Stimulated activated naive CD4-positive, alpha-beta T cell (primary cell): Measurements from ENCODE around the gene CCDC187.
"Not testable (repeated sequence)": the region's sequence is repeated elsewhere in the genome, so short reads cannot be mapped to it uniquely, and the experiment has no call there.

Experiments used
- DNase-seq, 6 experiments: peaks; one replicate each; lab custom pipeline; 2025; lab: John Stamatoyannopoulos, UW

CCDC187 gene

DNA sequence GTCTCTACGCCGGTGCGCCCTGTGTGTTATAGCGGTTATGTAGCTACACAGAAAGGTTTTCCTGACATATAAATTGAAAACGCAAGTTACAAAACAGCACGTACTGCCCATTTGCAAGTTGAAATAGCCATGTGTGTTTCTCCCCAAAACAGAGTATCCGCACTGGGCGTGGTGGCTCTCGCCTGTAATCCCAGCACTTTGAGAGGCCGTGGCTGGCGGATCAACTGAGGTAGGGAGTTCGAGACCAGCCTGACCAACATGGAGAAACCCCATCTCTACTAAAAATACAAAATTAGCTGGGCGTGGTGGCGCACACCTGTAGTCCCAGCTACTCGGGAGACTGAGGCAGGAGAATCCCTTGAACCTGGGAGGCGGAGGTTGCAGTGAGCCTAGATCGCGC lies 37.3 kb downstream of the CCDC187 start:
- DNase-seq = not testable (repeated sequence)

DNA sequence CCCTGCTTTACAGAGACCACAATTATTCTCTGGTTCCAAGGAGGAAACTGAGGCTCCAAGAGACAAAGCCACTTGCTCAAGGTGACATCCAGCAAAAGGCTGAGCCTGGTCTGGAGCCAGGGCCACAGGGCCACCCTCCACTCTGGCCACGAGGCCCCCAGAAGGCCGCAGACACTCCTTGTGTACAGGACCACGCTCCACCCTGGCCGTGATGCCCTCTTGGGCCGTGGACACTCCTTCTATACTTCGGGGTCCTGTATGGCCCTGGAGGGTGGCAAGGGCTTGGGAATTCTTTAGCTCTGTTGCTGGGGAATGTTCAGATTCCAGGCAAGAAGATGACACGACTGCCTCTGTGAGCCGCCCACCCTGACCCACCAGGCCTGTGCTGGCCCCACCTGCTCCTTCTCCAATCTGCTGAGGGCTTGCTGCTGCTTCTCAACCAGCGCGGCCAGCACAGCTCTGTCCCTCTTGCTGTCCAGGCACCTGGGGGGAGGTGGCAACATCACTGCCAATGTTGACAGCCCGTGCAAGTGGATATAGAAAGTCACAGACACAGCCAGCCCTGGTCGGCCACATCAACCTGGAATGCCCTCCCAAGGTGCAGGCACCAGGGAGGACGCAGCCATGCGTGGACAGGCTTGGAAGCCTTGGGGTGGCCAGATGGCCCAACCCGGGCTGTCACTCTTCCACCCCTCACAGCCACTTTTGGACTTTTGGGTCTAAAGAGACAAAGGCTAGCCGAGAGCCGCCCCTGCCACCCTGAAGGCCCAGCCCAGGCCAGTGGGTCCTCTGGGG lies 38.1 kb downstream of the CCDC187 start:
- no peak for DNase-seq

DNA sequence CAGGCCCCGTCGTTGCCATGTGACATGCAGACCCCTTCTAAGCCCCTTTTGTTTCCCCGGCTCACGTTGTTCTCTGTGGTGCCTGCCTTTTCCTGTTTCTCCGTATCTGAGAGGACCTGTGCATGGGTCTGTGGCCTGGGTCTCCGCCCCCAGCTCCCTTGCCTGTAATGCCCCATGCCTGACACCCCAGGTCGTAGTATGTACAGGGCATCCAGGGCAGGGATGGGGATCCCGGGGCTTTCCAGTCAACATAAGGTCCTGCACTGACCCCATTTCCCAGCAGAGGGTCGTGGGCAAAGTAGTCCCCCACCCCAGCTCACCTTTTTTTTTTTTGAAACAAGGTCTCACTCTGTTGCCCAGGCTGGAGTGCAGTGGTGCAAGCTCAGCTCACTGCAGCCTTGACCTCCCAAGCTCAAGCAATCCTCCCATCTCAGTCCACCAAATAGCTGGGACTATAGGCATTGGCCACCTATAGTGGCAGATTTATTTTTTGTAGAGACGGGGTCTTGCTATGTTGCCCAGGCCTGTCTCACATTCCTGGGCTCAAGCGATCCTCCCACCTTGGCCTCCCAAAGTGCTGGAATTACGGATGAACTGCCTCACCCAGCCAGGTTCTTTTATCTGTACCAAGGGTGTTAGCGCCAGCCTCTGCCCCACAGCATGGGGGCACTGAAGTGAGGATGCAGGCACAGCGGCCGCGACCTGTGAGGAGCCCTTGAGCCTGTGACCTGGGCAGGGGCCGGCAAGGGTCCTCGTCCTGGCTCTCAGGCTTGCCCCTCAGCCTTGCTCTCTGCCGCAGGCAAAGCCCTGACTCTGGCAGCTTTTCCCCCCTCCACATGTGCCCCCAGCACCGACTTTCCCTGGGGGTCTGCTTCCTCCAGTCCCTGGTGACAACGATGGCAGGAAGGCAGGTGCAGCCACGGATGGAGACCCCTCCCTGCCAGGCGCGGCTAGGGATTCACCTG lies 39.2 kb downstream of the CCDC187 start:
- no peak for DNase-seq

DNA sequence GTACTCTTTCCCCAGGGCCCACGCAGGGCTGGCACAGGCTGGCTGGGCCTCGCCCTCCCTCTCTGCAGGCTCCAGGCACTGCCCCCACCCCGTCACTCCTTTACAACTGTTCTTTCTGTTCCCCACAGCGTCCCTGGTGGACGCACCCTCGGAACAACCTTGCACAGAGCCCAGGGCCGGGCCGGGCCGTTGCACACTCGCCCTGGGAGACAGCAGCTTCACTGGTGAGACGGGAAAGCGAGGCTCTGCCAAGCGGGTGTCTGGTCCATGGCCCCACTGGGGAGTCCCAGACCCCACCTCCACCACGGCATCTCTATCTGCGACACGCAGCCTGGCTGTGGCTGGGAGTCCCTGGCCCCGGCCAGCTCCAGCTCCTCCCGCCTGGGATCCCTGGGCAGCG lies 39.9 kb downstream of the CCDC187 start:
- no peak for DNase-seq

DNA sequence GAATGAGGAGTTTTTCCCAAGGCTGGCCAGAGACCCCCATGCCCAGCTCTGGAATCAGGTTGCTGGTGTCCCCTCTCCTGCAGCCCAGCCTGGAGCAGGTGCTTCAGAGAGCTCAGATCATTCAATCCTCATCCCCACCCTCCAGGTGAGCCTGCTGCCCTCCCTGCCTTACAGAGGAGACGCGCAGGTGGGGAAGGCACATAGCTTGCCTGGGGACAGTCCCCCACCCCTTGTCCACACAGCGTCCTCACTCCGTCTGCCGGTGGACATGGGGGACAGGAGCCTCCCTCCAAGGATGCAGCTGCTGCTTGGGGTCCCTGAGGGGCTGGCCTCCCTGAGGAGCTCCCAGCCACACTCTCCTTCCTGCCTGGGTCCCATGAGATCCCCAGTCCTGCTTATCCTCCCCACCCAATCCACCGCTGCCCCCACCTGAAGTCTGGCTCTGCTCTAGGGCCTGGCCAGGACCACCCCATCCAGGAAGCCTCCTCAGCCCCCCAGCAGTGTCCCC lies 41.2 kb downstream of the CCDC187 start:
- DNase-seq = no peak

DNA sequence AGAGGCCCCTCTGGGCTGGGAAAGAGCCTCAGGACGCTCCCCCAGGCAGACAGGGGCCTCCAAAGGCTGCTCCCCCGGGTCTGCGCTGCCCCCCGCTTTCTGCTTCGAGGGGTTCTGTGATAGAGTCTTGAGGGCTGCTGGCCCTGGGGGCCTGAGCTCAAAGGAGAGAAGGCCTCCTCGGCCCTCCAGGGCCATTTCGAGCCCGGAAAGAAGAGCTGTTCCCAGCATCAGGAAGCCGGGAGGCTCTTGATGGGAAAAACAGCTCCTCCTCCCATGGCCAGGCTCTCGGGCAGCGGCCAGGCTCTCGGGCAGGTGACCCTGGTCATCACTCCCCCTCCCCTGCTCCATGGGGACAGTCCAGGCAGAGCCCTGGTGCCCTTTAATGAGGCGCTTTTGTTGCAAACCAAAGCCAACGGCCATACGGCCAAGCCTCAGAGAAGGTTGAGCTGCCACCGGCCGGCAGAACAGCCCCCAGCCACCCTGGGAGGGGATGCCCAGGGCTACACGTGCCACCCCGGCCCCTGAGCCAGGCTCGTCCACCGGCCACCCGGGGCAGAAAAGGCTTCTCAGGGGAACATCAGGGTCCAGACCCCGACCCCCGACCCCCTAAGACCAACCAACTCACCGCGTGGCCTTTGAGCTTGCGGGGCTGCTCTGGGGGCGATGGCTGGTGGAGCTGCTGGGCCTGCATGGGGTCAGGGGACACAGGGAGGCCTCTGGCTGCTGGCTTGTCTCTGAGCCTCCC lies 42.0 kb downstream of the CCDC187 start:
- no peak for DNase-seq

DNA sequence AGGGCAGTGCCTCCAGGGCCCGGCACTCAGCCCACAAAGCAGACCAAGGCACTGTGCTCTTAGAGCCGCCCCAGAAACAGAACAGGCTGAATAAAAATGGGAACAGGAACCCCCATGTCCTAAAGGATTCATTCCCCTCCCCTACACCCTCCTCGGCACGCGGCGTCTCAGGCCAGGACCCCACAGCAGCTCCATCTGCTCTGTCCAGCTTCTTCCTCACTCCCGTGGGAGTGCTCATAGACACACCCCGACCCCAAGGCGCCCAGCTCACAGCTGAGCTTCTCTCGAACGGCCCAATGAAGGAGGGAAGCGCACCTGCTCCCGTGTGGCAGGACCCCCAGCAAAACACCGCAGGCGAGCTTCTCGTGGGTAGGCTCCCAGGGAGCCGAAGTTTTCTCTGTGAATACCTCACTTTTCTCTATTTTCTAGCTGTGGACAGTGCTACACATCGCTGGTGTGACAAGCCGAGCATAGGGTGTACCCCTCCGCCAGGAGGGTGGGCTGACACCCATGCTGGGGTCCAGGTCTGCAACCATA lies 42.9 kb downstream of the CCDC187 start:
- DNase-seq = no peak

DNA sequence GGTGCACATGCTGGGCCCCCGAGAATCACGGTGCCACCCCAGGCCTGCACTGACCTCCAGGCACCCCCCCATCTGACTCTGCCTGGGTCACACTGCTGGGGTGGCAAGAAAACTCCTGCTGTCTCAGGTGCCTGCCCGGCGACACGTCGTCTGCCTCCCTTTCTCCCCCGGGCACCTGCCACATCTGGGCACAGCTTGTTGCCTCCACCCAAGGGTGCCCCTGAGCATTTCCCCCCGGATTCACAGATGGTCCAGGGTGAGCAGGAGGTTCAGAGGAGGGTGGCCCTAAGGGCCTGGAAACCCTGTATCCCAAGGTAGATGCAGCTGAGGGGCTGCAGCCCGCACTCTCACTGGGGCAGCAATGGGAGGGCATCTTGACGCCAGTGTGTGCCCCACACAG lies 43.4 kb downstream of the CCDC187 start:
- no peak for DNase-seq

DNA sequence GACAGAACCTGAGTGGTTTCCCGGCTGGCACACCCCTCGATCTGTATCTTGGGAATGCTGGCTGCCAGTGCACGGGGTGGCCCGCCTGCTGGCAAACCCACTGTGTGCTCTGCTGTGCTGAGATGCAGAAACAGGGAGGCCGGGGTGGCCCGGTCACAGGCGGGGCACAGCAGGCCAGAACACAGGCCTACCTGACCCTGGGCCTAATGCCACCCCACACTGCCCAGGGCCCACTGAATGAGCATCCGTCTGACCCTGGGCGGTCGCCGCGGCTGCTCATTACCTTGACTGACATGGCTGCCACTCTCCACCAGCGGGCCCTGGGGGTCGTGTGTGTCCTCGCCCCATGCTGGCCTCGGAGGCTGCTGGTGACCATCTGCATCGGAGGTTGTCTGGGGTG lies 44.1 kb downstream of the CCDC187 start:
- DNase-seq = no peak

DNA sequence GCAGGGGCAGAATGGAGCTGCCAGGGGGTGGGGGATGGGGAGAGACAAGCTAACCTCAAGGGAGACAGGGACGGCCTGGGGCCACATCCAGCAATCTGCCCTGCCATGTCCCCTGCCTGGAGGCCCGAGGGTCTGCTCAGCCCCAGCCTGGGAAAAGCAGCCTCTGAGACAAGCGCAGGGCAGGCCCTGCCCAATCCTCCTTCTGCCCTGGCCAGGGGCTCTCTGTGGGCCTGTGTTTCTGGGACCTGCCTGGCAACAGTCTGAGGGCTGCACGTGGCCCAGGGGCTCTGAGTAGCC lies 44.4 kb downstream of the CCDC187 start:
- DNase-seq = no peak

DNA sequence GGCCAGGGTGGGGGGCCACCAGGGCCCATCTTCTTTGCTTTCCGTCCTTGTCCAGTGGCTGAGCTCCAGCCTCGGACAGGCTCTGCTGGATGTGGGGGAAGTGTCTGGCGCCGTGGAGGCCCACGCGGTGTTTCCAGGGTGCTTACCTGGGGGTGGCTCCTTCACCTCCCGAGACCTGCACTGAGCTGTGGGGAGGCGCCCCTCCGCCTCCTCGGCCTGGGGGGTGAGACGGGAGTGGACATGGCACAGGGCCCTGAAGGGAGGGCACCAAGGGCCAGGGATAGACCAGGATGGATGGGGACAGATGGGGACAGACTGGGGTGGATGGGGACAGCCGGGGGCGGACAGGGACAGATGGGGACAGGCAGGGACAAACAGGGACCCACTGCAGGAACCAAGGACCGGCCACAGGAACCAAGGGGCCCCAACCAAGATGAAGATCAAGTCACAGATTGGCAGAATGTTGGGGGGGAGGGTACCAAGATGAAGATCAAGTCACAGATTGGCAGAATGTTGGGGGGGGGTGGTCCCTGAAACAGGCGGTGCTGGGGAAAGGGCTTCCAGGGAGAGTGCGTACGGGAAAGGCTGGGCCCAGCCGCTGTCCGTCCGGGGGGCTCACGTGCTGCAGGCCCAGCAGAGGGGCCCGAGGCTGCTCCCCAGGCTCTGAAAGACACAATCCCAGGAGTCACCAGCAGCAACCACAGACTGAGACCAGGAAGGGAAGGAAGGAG lies 44.9 kb downstream of the CCDC187 start:
- DNase-seq = no peak

DNA sequence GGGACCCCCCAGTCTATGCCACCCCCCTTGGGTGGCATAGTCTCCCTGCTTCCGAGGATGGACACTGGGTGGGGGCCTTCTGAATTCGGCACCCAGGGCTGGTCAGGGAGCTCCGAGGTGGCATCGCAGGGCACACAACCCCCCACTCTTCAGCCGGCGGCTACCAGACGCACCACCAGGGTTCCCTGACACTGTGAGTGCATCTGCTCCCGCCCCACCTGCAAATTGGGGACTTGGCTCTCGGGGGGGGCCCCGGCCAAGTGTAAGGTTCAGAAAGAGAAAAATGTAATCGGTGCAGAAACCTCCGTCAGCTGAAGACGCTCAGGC lies 45.6 kb downstream of the CCDC187 start:
- no peak for DNase-seq

DNA sequence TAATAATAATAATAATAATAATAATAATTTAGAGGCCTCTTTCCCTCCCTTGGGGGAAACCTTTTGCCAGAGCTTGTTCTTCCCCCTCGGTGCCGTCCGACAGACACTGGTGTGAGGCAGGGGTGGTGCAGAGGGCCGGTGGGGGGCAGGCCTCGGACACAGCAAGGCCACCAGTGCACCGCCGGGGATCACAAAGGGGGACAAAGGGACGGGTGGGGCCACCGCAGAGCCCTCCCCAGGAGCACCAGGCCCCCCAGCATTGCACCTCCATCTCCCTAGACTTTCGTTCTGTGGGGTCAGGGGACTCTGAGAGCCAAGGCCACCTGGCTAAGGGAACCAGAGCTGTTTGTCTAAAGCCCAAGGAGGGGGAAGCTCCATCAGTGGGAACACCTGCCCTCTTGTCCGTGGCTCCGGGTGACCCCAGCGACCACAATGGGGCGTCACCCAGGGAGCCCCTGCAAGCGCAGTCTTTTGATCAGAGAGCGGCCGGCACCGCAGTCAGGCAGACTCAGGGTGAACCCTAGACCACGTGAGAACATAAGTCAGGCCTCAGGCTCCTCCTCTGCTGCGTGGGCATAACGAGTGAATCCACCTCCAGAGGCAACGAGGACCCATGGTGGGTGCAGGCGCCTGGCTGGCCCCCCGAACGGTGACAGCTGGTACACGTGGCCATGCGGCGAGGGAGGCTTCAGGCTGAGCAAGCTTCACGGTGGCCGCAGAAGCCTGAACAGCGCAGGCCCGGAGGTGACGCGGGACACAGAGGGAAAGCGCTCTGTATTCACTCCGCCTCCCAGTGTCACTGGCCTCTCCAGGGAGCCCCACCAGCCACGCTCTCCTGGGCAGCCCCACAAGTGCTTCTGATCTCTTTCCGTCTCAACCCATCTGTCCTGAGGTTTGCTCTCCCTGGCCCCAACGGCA lies 46.3 kb downstream of the CCDC187 start:
- no peak for DNase-seq

DNA sequence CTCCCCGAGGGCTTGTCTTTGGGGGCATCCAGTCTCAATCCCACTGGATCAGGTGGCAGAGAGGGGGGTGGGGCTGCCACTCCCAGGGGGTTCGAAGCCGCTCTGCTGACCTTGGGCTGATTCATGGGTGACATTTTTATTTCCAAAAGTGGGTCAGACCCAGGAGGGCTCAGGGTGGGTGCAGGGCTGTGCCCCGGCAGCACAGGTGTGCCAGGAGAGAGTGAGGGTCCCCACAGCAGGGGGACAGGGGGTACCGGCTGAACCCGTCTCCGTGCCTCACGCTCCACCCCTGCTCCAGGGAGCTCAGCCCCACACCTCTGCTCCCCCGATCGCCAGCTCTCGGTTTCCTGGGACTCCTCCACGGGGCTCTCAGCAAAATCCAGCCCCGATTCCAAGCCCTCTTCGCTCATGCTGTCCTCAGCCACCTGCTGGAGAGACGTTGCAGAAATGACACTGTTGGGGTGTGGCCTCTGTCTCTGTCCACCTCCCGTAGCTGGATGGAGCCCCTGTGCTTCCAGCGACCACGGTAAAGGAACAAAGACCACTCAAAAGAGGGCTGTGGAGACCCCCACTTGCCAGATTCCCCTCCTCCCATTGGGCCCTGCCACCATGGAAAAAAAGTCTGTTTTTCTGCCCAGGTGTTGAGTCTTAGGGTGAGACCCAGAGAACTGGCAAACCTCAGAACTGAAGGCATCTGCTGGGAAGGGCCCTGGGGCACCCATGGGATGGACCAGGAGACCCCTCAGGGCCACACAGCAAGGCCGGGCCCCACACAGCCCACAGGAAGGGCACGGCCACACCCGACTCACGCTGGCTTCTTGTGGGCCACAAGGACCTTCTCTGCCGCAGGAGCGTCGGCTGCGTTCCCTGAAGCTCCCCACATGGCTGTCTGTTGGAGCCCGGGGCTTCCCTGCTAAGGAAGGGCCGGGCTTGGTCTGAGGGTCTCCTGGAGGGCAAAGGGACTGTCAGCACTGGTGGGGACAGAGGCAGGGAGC lies 47.7 kb downstream of the CCDC187 start:
- DNase-seq = no peak

DNA sequence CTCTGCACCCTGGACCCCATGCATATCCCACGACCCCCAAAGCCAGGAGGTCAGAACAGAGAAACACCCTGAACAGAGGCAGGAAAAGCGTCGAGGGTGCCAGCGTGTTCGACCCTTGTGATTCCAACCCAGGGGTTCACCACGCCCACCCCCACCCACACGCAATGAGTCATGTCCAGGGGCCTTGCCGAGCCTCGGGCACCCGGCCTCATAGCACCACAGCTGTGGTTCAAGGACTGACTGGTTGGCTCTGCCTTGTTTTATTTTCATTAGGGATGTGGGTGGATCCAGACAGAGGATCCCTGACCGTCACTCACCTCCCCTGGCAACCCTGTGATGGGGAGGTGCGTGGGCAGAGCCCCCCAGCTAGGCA lies 48.7 kb downstream of the CCDC187 start:
- no peak for DNase-seq

DNA sequence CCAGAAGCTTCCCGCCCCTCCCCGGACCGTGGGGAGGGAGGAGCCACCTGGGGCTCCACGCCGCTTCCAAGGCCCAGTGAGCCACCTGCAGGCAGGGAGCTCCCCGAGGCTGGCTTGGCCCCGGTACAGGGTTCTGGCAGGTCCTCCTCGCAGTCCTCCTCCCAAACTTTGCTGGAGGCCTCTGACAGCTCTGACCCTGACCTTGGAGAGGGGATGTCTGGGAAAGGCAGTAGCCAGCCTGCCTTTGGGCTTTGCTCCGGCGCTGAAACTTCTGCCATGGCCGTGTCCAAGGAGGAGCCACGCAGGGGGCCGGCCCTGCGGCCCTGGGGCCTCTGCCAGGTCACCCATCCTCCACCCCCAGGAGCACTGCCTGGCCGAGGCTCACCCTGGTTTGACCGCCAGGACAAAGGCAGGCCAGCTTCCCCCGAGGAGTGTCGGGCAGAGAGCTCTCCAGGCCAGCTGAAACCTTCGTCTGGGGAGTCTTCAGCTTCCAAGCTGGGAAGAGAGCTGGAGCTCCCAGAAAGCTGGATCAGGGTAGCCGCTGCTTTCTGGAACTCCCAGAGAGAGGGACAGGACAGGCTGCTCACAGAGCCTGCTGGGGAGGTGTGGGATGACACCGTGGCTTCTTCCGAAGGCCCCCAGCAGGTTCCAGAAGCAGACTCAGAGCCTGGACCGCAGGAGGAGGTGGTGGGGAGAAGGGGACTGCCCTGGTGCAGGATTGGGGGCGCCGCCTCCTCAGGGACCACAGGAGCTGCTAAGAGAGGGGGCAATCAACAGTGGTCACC lies 49.3 kb downstream of the CCDC187 start:
- DNase-seq = no peak

DNA sequence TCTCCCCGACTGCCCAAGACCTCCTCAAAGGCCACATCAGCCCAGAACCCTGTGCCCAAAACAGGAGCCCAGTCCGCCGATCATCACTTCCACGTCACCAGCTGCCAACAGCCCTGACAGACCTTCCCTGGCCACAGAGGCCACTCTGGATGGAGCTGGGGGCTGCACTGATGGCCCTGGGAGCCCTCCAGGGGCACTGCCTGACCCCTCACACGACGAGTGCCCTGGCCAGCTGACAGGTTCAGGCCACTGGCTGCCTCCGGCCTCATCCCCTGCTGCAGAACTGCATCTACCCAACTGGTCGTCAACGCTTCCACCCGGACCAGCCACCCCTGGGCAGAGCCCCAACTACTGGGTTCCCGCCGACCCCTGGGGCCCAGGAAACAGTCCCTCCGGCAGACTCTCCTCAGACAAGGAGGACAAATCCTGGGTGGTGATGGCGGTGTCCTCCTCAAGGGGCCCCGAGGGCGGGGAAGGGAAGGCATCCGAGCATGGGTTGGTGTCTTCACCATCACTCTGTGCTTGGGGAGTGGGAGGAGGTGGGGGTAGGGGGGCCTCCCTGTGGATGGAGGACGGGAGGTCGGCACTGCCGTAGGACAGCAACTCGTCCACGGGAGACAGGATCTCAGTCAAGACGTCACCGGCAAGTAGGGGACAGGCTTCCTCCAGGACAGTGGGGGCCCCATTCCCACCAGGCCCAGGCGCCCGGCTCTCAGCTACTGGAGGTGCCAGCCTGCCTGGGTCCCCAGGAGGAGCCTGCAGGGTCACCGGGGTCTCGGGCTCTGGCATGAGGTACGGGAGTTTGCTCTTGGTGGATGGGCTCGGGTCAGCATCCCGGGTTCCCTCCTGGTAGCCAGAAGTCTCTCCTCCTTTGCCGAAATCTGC lies 50.4 kb downstream of the CCDC187 start:
- DNase-seq = no peak
